Prostate gland (tissue), 2 donors: ENCODE data around the gene GABRB2. TPM values are rescaled to one million over a fixed set of nuclear protein-coding genes. Genes with fewer than 3 reads are reported as not detected.
"Not testable (repeated sequence)": the region's sequence is repeated elsewhere in the genome, so short reads cannot be mapped to it uniquely, and the experiment has no call there.

Experiments
- DNase-seq: peaks from one replicate; pipeline ENCODE4 v3.0.0-alpha.2; 2019; ENCODE audit warnings: low spot score
- H3K27ac ChIP-seq, 2 donors: fragments of 200-600 bp; sonication (generic); 2 replicates each; pipeline ENCODE4 v1.5.1; 2017 to 2019
- H3K27me3 ChIP-seq: fragments of 200-600 bp; sonication (generic); replicated peaks from 2 replicates; pipeline ENCODE4 v1.5.1; 2019; ENCODE audit not compliant: insufficient read depth
- H3K36me3 ChIP-seq, 2 donors: fragments of 200-600 bp; sonication (generic); 1 replicate in 1 of 2; 2 replicates in 1 of 2; pipeline versions ENCODE4 v1.5.1 to v1.8.1; 2017 to 2019
- H3K4me1 ChIP-seq: fragments of 200-600 bp; sonication (generic); replicated peaks from 2 replicates; pipeline ENCODE4 v1.5.1; 2019
- H3K4me3 ChIP-seq, 2 donors: fragments of 200-600 bp; sonication (generic); 2 replicates each; pipeline ENCODE4 v1.5.1; 2017 to 2019
- H3K9me3 ChIP-seq: fragments of 200-600 bp; sonication (generic); 2 replicates; pipeline ENCODE4 v1.5.1; 2017
- CTCF ChIP-seq, 4 experiments: fragments of 200-600 bp in 2 of 4; fragments of 450-650 bp in 2 of 4; sonication (generic) in 2 of 4; IDR thresholded peaks; 1 replicate in 3 of 4; 2 replicates in 1 of 4; pipeline ENCODE4 v1.5.1; 2016 to 2019; ENCODE audit warnings: antibody characterized with exemption in 4 of 4, mild to moderate bottlenecking in 2 of 4, moderate library complexity in 2 of 4
- POLR2A ChIP-seq: fragments of 450-650 bp; IDR thresholded peaks from one replicate; pipeline ENCODE4 v1.6.1; 2016; ENCODE audit warnings: antibody characterized with exemption, mild to moderate bottlenecking
- POLR2AphosphoS5 ChIP-seq: sonication (generic); formaldehyde crosslinking; IDR thresholded peaks from one replicate; pipeline ENCODE4 v1.6.1; 2017; ENCODE audit warnings: antibody characterized with exemption
- WGBS: methylation state at CpG from one replicate; pipeline ENCODE4 v1.1.5; 2018; 5-methylcytosine and 5-hydroxymethylcytosine counted together
- intact Hi-C: fragments of 100-400 bp; cut with DNase I; formaldehyde crosslinking; loops from one replicate; pipeline ENCODE4 v1.14.2; 2022
- total RNA-seq, 2 donors: library from RNA; depleted of rRNA; stranded (reverse); fragments of >200 nt; gene quantifications; one replicate each; pipeline ENCODE4 v1.1.0, GENCODE V29; 2016

GABRB2 gene
- total RNA-seq, 2 donors from 2014 or later = 1.1 TPM; not detected in 1

GRCh38 chr5:161530700-161531099 is 15.8 kb downstream of the GABRB2 start:
- H3K4me1 ChIP-seq = no peaks in the 10 kb centered on the region
- no peaks in the 10 kb centered on the region for H3K9me3 ChIP-seq
- intact Hi-C loops = no loop called here
- TF ChIP-seq POLR2AphosphoS5 (no peak), CTCF (IDR thresholded peaks at IDR 0.05) (no peak), POLR2A (no peak)
- H3K36me3 ChIP-seq = no peaks in the 10 kb centered on the region
- DNase-seq = no peak
- H3K4me3 ChIP-seq = no peak overlapping the region
- WGBS = 27% methylated on average over 2 of the region's 2 CpGs
- H3K27me3 ChIP-seq = no peaks in the 10 kb centered on the region
- H3K27ac ChIP-seq = no peak overlapping the region

- H3K27me3 ChIP-seq = no peaks in the 10 kb centered on the region
- DNase-seq = no peak
- H3K9me3 ChIP-seq = no peaks in the 10 kb centered on the region
- H3K4me1 ChIP-seq = no peaks in the 10 kb centered on the region
- no peak overlapping the region for H3K27ac ChIP-seq
- no peaks in the 10 kb centered on the region for H3K36me3 ChIP-seq
- no peak for TF ChIP-seq POLR2A
- TF ChIP-seq CTCF (IDR thresholded peaks at IDR 0.05) = no peak
- no peak for TF ChIP-seq POLR2AphosphoS5
- WGBS = 53% methylated on average over 1 of the region's 1 CpG
- H3K4me3 ChIP-seq = no peak overlapping the region
- intact Hi-C loops = no loop called here
These were observed 32.6 kb downstream of the GABRB2 start for GRCh38 chr5:161513942-161514341.

- intact Hi-C loops = no loop called here
- no peaks in the 10 kb centered on the region for H3K27me3 ChIP-seq
- 67% methylated on average over 2 of the region's 2 CpGs for WGBS
- TF ChIP-seq CTCF (IDR thresholded peaks at IDR 0.05) = no peak
- TF ChIP-seq POLR2AphosphoS5 = no peak
- no peak for TF ChIP-seq POLR2A
- no peak overlapping the region for H3K27ac ChIP-seq
- DNase-seq = no peak
- H3K4me3 ChIP-seq = no peak overlapping the region
- H3K36me3 ChIP-seq = no peaks in the 10 kb centered on the region
- H3K4me1 ChIP-seq = no peaks in the 10 kb centered on the region
- H3K9me3 ChIP-seq = no peaks in the 10 kb centered on the region
These were observed 38.9 kb downstream of the GABRB2 start for GRCh38 chr5:161507591-161507990.

- H3K27me3 ChIP-seq, H3K9me3 ChIP-seq, H3K4me3 ChIP-seq, intact Hi-C loops, H3K36me3 ChIP-seq, H3K4me1 ChIP-seq, DNase-seq, H3K27ac ChIP-seq: not testable (repeated sequence)
- 94% methylated on average over 10 of the region's 10 CpGs for WGBS
These were observed 41.4 kb downstream of the GABRB2 start for GRCh38 chr5:161505160-161505559.

GRCh38 chr5:161498531-161498930 is 48.0 kb downstream of the GABRB2 start:
- Histone ChIP-seq H3K9me3 (no peaks in the 10 kb centered on the region), H3K4me1 (no peaks in the 10 kb centered on the region), H3K4me3 (no peak overlapping the region), H3K27me3 (no peaks in the 10 kb centered on the region), H3K36me3 (no peaks in the 10 kb centered on the region), H3K27ac (no peak overlapping the region)
- intact Hi-C loops = no loop called here
- no peak for DNase-seq
- WGBS = 15% methylated on average over 1 of the region's 1 CpG
- no peak for TF ChIP-seq CTCF (IDR thresholded peaks at IDR 0.05)
- TF ChIP-seq POLR2AphosphoS5 = no peak

GRCh38 chr5:161483721-161484120 is 62.8 kb downstream of the GABRB2 start:
- H3K27ac ChIP-seq = no peak overlapping the region
- no peak overlapping the region for H3K4me3 ChIP-seq
- TF ChIP-seq CTCF (IDR thresholded peaks at IDR 0.05) (no peak), POLR2AphosphoS5 (no peak), POLR2A (no peak)
- intact Hi-C loops = no loop called here
- no peaks in the 10 kb centered on the region for H3K9me3 ChIP-seq
- H3K27me3 ChIP-seq = no peaks in the 10 kb centered on the region
- H3K4me1 ChIP-seq = no peaks in the 10 kb centered on the region
- H3K36me3 ChIP-seq = no peaks in the 10 kb centered on the region
- DNase-seq = no peak
